ENCODE measurements around the gene EVA1A.
A peak's percentile ranks its signal among the peaks of the same experiment; 100 is the strongest.

The EVA1A gene

GRCh38 chr2:75462206-75462605 lies 98.5 kb downstream of the EVA1A start:
- Histone ChIP-seq H3K36me3 (replicated peaks) (no peaks in the 10 kb centered on the region), H3K27me3 (replicated peaks) (no peaks in the 10 kb centered on the region), H3K27ac (no peak overlapping the region), H3K4me3 (ENCODE audit: low read depth, low read length) (no peak overlapping the region)
- in situ Hi-C loops (cut with HindIII; ENCODE audit: low pct_ligation_motif_present, low sequenced_read_pairs), result loop anchor here (25.0 kb wide), 1 partner anchor 150 kb away; no protein-coding TSS in a partner anchor
- no peak for DNase-seq
- no peak for TF ChIP-seq CTCF (IDR thresholded peaks at IDR 0.05; ENCODE audit: low read depth, low read length, missing control alignments)

GRCh38 chr2:75460630-75461029 lies 100.1 kb downstream of the EVA1A start:
- DNase-seq, result no peak
- in situ Hi-C loops (cut with HindIII; ENCODE audit: low pct_ligation_motif_present, low sequenced_read_pairs), result loop anchor here (25.0 kb wide), 1 partner anchor 152 kb away; no protein-coding TSS in a partner anchor
- no peak for TF ChIP-seq CTCF (IDR thresholded peaks at IDR 0.05; ENCODE audit: low read depth, low read length, missing control alignments)
- Histone ChIP-seq H3K4me3 (ENCODE audit: low read depth, low read length) (no peak overlapping the region), H3K27me3 (replicated peaks) (no peaks in the 10 kb centered on the region), H3K36me3 (replicated peaks) (no peaks in the 10 kb centered on the region), H3K27ac (no peak overlapping the region)

GRCh38 chr2:75459565-75460310 lies 101.0 kb downstream of the EVA1A start:
- no peak overlapping the region for H3K27ac ChIP-seq
- H3K27me3 ChIP-seq (replicated peaks), result no peaks in the 10 kb centered on the region
- H3K4me3 ChIP-seq (ENCODE audit: low read depth, low read length), result no peak overlapping the region
- H3K36me3 ChIP-seq (replicated peaks), result no peaks in the 10 kb centered on the region
- TF ChIP-seq CTCF (IDR thresholded peaks at IDR 0.05; ENCODE audit: low read depth, low read length, missing control alignments), result no peak
- in situ Hi-C loops (cut with HindIII; ENCODE audit: low pct_ligation_motif_present, low sequenced_read_pairs), result loop anchor here (25.0 kb wide), 1 partner anchor 153 kb away; no protein-coding TSS in a partner anchor
- no peak for DNase-seq

GRCh38 chr2:75458201-75458600 lies 102.5 kb downstream of the EVA1A start:
- Histone ChIP-seq H3K27ac (no peak overlapping the region), H3K36me3 (replicated peaks) (no peaks in the 10 kb centered on the region), H3K27me3 (replicated peaks) (no peaks in the 10 kb centered on the region), H3K4me3 (ENCODE audit: low read depth, low read length) (no peak overlapping the region)
- no peak for TF ChIP-seq CTCF (IDR thresholded peaks at IDR 0.05; ENCODE audit: low read depth, low read length, missing control alignments)
- in situ Hi-C loops (cut with HindIII; ENCODE audit: low pct_ligation_motif_present, low sequenced_read_pairs), result loop anchor here (25.0 kb wide), 1 partner anchor 154 kb away; no protein-coding TSS in a partner anchor
- DNase-seq, result no peak

DNA sequence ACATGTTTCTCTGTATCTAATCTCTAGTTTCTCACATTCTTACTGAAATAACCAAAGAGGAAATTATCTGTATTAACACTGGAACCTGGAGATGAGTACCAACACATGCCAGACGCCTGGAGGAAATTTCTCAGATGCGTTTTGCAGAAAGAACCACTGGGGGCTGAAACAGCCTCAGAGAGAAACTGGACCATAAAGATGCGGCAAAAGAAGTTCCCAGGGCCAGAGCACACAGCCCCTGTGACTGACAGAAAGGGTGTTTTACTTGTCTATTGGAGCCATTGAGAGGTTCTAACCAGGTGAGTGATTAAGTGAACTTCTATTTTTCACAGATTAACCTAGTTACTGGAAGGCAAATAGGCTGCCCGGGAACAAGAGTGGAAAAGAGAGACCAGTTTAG lies 103.9 kb downstream of the EVA1A start:
- in situ Hi-C loops (cut with HindIII; ENCODE audit: low pct_ligation_motif_present, low sequenced_read_pairs), result loop anchor here (25.0 kb wide), 1 partner anchor 155 kb away; no protein-coding TSS in a partner anchor
- H3K36me3 ChIP-seq (replicated peaks), result no peaks in the 10 kb centered on the region

More for the DNA sequence above, 103.9 kb downstream of the EVA1A start:
- Histone ChIP-seq H3K27ac (no peak overlapping the region), H3K4me3 (ENCODE audit: low read depth, low read length) (no peak overlapping the region), H3K27me3 (replicated peaks) (no peaks in the 10 kb centered on the region)
- TF ChIP-seq CTCF (IDR thresholded peaks at IDR 0.05; ENCODE audit: low read depth, low read length, missing control alignments), result peak; percentile 18
- no peak for DNase-seq

Data from brain microvascular endothelial cell (primary cell).